HepG2 (cell line): ENCODE measurements around the gene TRMT10C. TPM values are rescaled to one million over a fixed set of nuclear protein-coding genes. Genes with fewer than 3 reads are reported as not detected.
A peak's percentile ranks its signal among the peaks of the same experiment; 100 is the strongest.

Experiments
- GATA4 ChIP-seq: sonication (generic); IDR thresholded peaks from 2 replicates; pipeline ENCODE4 v1.6.1; 2016; ENCODE audit warnings: antibody characterized with exemption, low read depth, borderline replicate concordance
- NFYB ChIP-seq: sonication (generic); formaldehyde crosslinking; IDR thresholded peaks from 2 replicates; pipeline ENCODE4 v1.4.0; 2020; ENCODE audit warnings: missing genetic modification reagents
- PAWR ChIP-seq: sonication (generic); formaldehyde crosslinking; IDR thresholded peaks from 2 replicates; pipeline ENCODE4 v1.4.0; 2020; ENCODE audit warnings: missing genetic modification reagents, mild to moderate bottlenecking, borderline replicate concordance
- SRSF9 ChIP-seq: fragments of 200-400 bp; formaldehyde crosslinking; IDR thresholded peaks from 2 replicates; pipeline ENCODE4 v1.6.1; 2018; ENCODE audit warnings: borderline replicate concordance, mild to moderate bottlenecking, low read depth, low read length; ENCODE audit not compliant: insufficient read depth, poor library complexity, severe bottlenecking
- SRY ChIP-seq: sonication (generic); formaldehyde crosslinking; IDR thresholded peaks from 2 replicates; pipeline ENCODE4 v1.8.0; 2022; ENCODE audit warnings: mild to moderate bottlenecking, missing genetic modification reagents
- TARDBP ChIP-seq: sonication (generic); formaldehyde crosslinking; IDR thresholded peaks from 2 replicates; pipeline ENCODE4 v1.8.0; 2022; ENCODE audit warnings: mild to moderate bottlenecking, missing genetic modification reagents
- TP53 ChIP-seq: sonication (generic); formaldehyde crosslinking; conservative IDR thresholded peaks from 2 replicates; pipeline ENCODE4 v1.4.0; 2020; ENCODE audit warnings: missing genetic modification reagents
- ZBTB20 ChIP-seq: sonication (generic); formaldehyde crosslinking; IDR thresholded peaks from 2 replicates; pipeline ENCODE4 v1.8.1; 2023; ENCODE audit warnings: missing genetic modification reagents, low read depth, mild to moderate bottlenecking, borderline replicate concordance
- ZNF205 ChIP-seq: IDR thresholded peaks from 2 replicates; pipeline ENCODE4 v1.6.1; 2018; ENCODE audit warnings: missing biosample characterization, missing genetic modification reagents
- ZNF431 ChIP-seq: sonication (generic); formaldehyde crosslinking; IDR thresholded peaks from 2 replicates; pipeline ENCODE4 v1.9.0; 2022; ENCODE audit warnings: missing genetic modification reagents, low read depth, mild to moderate bottlenecking, borderline replicate concordance
- ZNF557 ChIP-seq: sonication (generic); formaldehyde crosslinking; IDR thresholded peaks from 2 replicates; pipeline ENCODE4 v1.4.0; 2020; ENCODE audit warnings: missing genetic modification reagents
- ZNF639 ChIP-seq: conservative IDR thresholded peaks from 2 replicates; pipeline ENCODE4 v1.6.1; 2018; ENCODE audit warnings: missing genetic modification reagents
- ZNF672 ChIP-seq: sonication (generic); formaldehyde crosslinking; IDR thresholded peaks from 2 replicates; pipeline ENCODE4 v1.8.1; 2022; ENCODE audit warnings: missing genetic modification reagents
- ZNF782 ChIP-seq: sonication (generic); formaldehyde crosslinking; IDR thresholded peaks from 2 replicates; pipeline ENCODE4 v1.4.0; 2020; ENCODE audit warnings: missing genetic modification reagents, mild to moderate bottlenecking, borderline replicate concordance
- polyA plus RNA-seq, 8 experiments: library from polyadenylated mRNA; depleted of rRNA in 3 of 8; stranded (reverse) in 7 of 8; unstranded in 1 of 8; fragments of >200 nt; fragmentation: Illumina TruSeq in 4 of 8; extraction: Trizol in 4 of 8; gene quantifications; 2 replicates each; pipeline versions ENCODE4 v1.2.1 to v1.2.3, GENCODE V29; 2011 to 2016; ENCODE audit warnings: low read depth in 4 of 8, missing spikeins in 1 of 8, mixed read lengths in 1 of 8; ENCODE audit not compliant: insufficient read depth in 1 of 8
- total RNA-seq, 5 experiments: library from RNA; depleted of rRNA; stranded (reverse); fragments of >200 nt; fragmentation: Illumina TruSeq; extraction: Trizol; gene quantifications; 2 replicates each; pipeline ENCODE4 v1.2.3, GENCODE V29; 2016; ENCODE audit warnings: low read depth in 1 of 5
- TF ChIP-seq, protein P1 (sequence below): sonication (generic); formaldehyde crosslinking; IDR thresholded peaks from 2 replicates; pipeline ENCODE4 v1.4.0; 2020; ENCODE audit warnings: missing genetic modification reagents, borderline replicate concordance
- TF ChIP-seq, protein P2 (sequence below): sonication (generic); formaldehyde crosslinking; IDR thresholded peaks from 2 replicates; pipeline ENCODE4 v1.5.0; 2020; ENCODE audit warnings: mild to moderate bottlenecking, missing genetic modification reagents, borderline replicate concordance
- TF ChIP-seq, protein P3 (sequence below): IDR thresholded peaks from 2 replicates; pipeline ENCODE4 v1.6.1; 2016; ENCODE audit warnings: mild to moderate bottlenecking
- TF ChIP-seq, protein P4 (sequence below): sonication (generic); formaldehyde crosslinking; IDR thresholded peaks from 2 replicates; pipeline ENCODE4 v1.4.0; 2020; ENCODE audit warnings: mild to moderate bottlenecking, low read depth, missing genetic modification reagents

The TRMT10C gene
- total and polyA plus RNA-seq, 2 of the 13 experiments (the other 11 are each of a cell fraction or from before 2014, with no cell fraction given), result 10.8 to 39.2 TPM

DNA sequence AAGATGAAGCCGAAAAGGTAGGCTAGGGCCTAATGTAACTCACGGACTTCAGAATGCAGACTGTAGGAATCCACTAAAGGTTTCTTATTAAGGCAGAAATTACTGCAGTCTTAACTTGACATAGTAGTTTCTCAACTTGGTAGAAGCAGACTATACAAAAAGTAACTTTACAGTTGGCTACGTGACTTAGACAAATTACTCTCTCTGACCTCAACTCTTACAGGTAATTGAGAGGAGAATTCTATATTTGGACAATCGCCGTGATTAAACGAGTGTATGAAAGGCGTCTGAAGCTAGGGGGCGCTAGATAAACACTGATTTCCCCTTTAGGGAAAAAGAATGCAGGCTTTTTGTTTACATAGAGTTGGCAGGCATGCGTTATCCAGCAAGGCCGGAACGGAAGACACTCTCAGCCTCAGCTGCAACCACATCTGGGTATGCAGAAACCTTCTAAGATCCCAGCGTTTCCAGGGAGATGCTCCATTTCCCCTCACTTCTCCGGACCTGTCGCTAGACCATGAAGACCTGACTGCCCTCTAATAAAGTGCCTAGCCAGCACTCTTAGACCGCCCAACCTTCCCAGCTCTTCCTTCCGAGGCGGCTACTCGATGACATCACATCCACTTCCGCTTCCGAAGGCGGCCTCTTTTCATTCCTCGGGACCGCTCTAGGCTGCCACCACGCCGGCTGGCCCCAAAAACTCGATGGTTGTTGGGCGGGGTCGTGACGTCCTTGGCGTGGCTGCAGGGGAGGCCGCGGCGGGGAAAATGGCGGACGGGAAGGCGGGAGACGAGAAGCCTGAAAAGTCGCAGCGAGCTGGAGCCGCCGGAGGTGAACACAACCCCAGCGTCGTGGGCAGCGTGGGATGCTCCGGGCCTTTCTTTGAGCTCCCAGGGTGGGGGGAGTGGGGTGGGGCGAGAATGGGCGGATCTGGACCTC is 12.1 kb downstream of the TRMT10C start, which contains the start of gene PCNP (continued):
- TF ChIP-seq, protein P1, sequence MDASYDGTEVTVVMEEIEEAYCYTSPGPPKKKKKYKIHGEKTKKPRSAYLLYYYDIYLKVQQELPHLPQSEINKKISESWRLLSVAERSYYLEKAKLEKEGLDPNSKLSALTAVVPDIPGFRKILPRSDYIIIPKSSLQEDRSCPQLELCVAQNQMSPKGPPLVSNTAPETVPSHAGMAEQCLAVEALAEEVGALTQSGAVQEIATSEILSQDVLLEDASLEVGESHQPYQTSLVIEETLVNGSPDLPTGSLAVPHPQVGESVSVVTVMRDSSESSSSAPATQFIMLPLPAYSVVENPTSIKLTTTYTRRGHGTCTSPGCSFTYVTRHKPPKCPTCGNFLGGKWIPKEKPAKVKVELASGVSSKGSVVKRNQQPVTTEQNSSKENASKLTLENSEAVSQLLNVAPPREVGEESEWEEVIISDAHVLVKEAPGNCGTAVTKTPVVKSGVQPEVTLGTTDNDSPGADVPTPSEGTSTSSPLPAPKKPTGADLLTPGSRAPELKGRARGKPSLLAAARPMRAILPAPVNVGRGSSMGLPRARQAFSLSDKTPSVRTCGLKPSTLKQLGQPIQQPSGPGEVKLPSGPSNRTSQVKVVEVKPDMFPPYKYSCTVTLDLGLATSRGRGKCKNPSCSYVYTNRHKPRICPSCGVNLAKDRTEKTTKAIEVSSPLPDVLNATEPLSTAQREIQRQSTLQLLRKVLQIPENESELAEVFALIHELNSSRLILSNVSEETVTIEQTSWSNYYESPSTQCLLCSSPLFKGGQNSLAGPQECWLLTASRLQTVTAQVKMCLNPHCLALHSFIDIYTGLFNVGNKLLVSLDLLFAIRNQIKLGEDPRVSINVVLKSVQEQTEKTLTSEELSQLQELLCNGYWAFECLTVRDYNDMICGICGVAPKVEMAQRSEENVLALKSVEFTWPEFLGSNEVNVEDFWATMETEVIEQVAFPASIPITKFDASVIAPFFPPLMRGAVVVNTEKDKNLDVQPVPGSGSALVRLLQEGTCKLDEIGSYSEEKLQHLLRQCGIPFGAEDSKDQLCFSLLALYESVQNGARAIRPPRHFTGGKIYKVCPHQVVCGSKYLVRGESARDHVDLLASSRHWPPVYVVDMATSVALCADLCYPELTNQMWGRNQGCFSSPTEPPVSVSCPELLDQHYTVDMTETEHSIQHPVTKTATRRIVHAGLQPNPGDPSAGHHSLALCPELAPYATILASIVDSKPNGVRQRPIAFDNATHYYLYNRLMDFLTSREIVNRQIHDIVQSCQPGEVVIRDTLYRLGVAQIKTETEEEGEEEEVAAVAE, result peak; percentile 52; the same call in 1 of the 2 replicates
- 0 out of 2 replicates have a peak, but pooled peaks have one; percentile 16 for TF ChIP-seq GATA4
- no peak for TF ChIP-seq ZNF782 (CRISPR knock-in tag)
- TF ChIP-seq ZNF672, result no peak
- TF ChIP-seq, protein P2, sequence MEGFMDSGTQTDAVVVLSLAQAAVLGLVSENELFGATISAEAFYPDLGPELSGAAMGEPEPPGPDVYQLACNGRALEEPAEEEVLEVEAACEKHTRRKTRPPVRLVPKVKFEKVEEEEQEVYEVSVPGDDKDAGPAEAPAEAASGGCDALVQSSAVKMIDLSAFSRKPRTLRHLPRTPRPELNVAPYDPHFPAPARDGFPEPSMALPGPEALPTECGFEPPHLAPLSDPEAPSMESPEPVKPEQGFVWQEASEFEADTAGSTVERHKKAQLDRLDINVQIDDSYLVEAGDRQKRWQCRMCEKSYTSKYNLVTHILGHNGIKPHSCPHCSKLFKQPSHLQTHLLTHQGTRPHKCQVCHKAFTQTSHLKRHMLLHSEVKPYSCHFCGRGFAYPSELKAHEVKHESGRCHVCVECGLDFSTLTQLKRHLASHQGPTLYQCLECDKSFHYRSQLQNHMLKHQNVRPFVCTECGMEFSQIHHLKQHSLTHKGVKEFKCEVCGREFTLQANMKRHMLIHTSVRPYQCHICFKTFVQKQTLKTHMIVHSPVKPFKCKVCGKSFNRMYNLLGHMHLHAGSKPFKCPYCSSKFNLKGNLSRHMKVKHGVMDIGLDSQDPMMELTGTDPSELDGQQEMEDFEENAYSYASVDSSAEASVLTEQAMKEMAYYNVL (CRISPR knock-in tag), result peak; percentile 70; the same call in 1 of the 2 replicates
- TF ChIP-seq, protein P3, sequence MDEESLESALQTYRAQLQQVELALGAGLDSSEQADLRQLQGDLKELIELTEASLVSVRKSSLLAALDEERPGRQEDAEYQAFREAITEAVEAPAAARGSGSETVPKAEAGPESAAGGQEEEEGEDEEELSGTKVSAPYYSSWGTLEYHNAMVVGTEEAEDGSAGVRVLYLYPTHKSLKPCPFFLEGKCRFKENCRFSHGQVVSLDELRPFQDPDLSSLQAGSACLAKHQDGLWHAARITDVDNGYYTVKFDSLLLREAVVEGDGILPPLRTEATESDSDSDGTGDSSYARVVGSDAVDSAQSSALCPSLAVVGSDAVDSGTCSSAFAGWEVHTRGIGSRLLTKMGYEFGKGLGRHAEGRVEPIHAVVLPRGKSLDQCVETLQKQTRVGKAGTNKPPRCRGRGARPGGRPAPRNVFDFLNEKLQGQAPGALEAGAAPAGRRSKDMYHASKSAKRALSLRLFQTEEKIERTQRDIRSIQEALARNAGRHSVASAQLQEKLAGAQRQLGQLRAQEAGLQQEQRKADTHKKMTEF (CRISPR knock-in tag), result peak; percentile 78
- TF ChIP-seq TARDBP, result peak; percentile 89
- no peak for TF ChIP-seq ZNF431 (CRISPR knock-in tag)
- no peak for TF ChIP-seq NFYB
- TF ChIP-seq ZNF639, result no peak; the same call in 1 of the 2 replicates
- no peak; the same call in 1 of the 2 replicates for TF ChIP-seq SRY (CRISPR knock-in tag)
- no peak for TF ChIP-seq SRSF9
- no peak; the same call in 1 of the 2 replicates for TF ChIP-seq TP53
- TF ChIP-seq PAWR (CRISPR knock-in tag), result no peak
- no peak for TF ChIP-seq ZNF557 (CRISPR knock-in tag)
- TF ChIP-seq ZBTB20 (CRISPR knock-in tag), result no peak
- TF ChIP-seq ZNF205 (CRISPR knock-in tag), result no peak; the same call in 1 of the 2 replicates
- TF ChIP-seq, protein P4, sequence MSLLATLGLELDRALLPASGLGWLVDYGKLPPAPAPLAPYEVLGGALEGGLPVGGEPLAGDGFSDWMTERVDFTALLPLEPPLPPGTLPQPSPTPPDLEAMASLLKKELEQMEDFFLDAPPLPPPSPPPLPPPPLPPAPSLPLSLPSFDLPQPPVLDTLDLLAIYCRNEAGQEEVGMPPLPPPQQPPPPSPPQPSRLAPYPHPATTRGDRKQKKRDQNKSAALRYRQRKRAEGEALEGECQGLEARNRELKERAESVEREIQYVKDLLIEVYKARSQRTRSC (CRISPR knock-in tag), result no peak; the same call in 1 of the 2 replicates
